Esophagus muscularis mucosa (tissue), 3 donors: Measurements from ENCODE around the gene UNC5A.

Source experiments
- CTCF ChIP-seq, 3 experiments: fragments of 200-600 bp in 2 of 3; fragments of 450-650 bp in 1 of 3; sonication (generic) in 2 of 3; IDR thresholded peaks; one replicate each; pipeline ENCODE4 v1.5.1; 2017 to 2019; ENCODE audit warnings: antibody characterized with exemption in 3 of 3, mild to moderate bottlenecking in 2 of 3, moderate library complexity in 1 of 3
- EP300 ChIP-seq: sonication (generic); formaldehyde crosslinking; IDR thresholded peaks from one replicate; pipeline ENCODE4 v1.6.1; 2017; ENCODE audit warnings: antibody characterized with exemption

GRCh38 chr5:176854164-176854563 is 43.8 kb downstream of the UNC5A start:
- TF ChIP-seq EP300 (no peak), CTCF (IDR thresholded peaks at IDR 0.05) (no peak)
